Pancreas (tissue), 10 donors: ENCODE results near the gene GSG1L. TPM values are rescaled to one million over a fixed set of nuclear protein-coding genes. Genes with fewer than 3 reads are reported as not detected.
A peak's percentile ranks its signal among the peaks of the same experiment; 100 is the strongest.

Experiments
- ATAC-seq, 4 donors: fragments of 200-7000 bp; cut with Tn5 transposase; one replicate each; pipeline versions ENCODE4 v1.8.0 to v1.9.1; 2020; ENCODE audit warnings: mild to moderate bottlenecking in 4 of 4, moderate library complexity in 4 of 4
- DNase-seq, 6 donors: peaks; one replicate each; pipeline ENCODE4 v3.0.0-alpha.2; 2020
- FAIRE-seq: peaks from 2 replicates; lab custom pipeline; 2012; peaks lifted over from hg19 to GRCh38; lab: Jason Lieb, UNC
- H3K27ac ChIP-seq, 4 donors: fragments of 200-600 bp; sonication (generic); 1 replicate in 3 of 4; 2 replicates in 1 of 4; pipeline versions ENCODE4 v1.5.0 to v1.8.0; 2020
- H3K27me3 ChIP-seq, 4 donors: fragments of 200-600 bp; one replicate each; pipeline ENCODE4 v1.8.0; 2021
- H3K36me3 ChIP-seq, 3 donors: fragments of 200-600 bp; sonication (generic) in 1 of 3; one replicate each; pipeline versions ENCODE4 v1.5.0 to v1.8.0; 2020 to 2021
- H3K4me1 ChIP-seq, 3 donors: fragments of 200-600 bp; one replicate each; pipeline ENCODE4 v1.8.0; 2021
- H3K4me3 ChIP-seq, 4 donors: fragments of 200-600 bp; sonication (generic) in 2 of 4; one replicate each; pipeline versions ENCODE4 v1.5.0 to v1.8.0; 2020 to 2021
- H3K9me3 ChIP-seq, 4 donors: fragments of 200-600 bp; one replicate each; pipeline ENCODE4 v1.8.0; 2021
- CTCF ChIP-seq, 4 donors: fragments of 200-600 bp; sonication (generic) in 3 of 4; IDR thresholded peaks; one replicate each; pipeline versions ENCODE4 v1.5.0 to v1.8.0; 2021; ENCODE audit warnings: antibody characterized with exemption in 4 of 4
- WGBS, 2 donors: extraction: QIAGEN DNeasy Blood & Tissue Kit; methylation state at CpG; one replicate each; pipeline ENCODE4 v1.1.7; 2013; 5-methylcytosine and 5-hydroxymethylcytosine counted together
- intact Hi-C, 3 donors: fragments of 100-400 bp; cut with DNase I; formaldehyde crosslinking; loops; one replicate each; pipeline versions ENCODE4 v1.11.1 to v1.14.2; 2022
- polyA plus RNA-seq, 2 donors: library from polyadenylated mRNA; stranded (reverse); fragments of 200-250 nt; gene quantifications; one replicate each; pipeline ENCODE4 v1.2.3, GENCODE V29; 2013
- total RNA-seq, 6 donors: library from RNA; stranded (reverse); fragmentation: NEBNext Ultra II Directional in 4 of 6; extraction: Animal tissue kit (Norgen Biotek cat#: 25700) in 4 of 6; gene quantifications; one replicate each; pipeline versions ENCODE4 v1.2.1 to v1.2.4, GENCODE V29; 2021 to 2023
- donor health status: healthy with polysubstance abuse.
- donor health status: DM: no; HTN: no; CAD: no; lungs with moderate emphysema.
- donor health status: DM: no; HTN: no; CAD: no.
- donor health status: control.
- donor health status: control.
- donor health status: Bipolar disorder and iron deficiency.
- donor health status: DM: yes; HTN: yes; CAD: no.
- donor health status: DM: no; HTN: no; CAD: no.
- donor health status: DM: no; HTN: no; CAD: no.
- donor health status: DM: yes; HTN: yes; CAD: no.

Gene GSG1L
- total and polyA plus RNA-seq, 8 donors: 0.02 to 0.12 TPM; not detected in 6

GRCh38 chr16:27826081-27826892 lies 237.2 kb downstream of the GSG1L start:
- intact Hi-C loops: no loop called here

GRCh38 chr16:27824786-27825185 lies 238.7 kb downstream of the GSG1L start:
- FAIRE-seq (no peak), DNase-seq (peak in 2 of 6 donors; percentile 4 to 35), ATAC-seq (no peak)
- no peaks in the 10 kb centered on the region for H3K9me3 ChIP-seq
- 70 to 75% methylated on average over 9 of the region's 9 CpGs for WGBS, 2 donors
- H3K4me1 ChIP-seq: no peaks in the 10 kb centered on the region
- no peak overlapping the region for H3K27ac ChIP-seq
- intact Hi-C loops: no loop called here
- no peaks in the 10 kb centered on the region for H3K36me3 ChIP-seq
- no peak overlapping the region for H3K4me3 ChIP-seq
- TF ChIP-seq CTCF (IDR thresholded peaks at IDR 0.05): no peak
- H3K27me3 ChIP-seq: no peaks in the 10 kb centered on the region

More at GRCh38 chr16:27826081-27826892, 237.2 kb downstream of the GSG1L start:
- ATAC-seq (no peak), DNase-seq (peak in 2 of 6 donors; percentile 5 to 19), FAIRE-seq (no peak)
- no peaks in the 10 kb centered on the region for H3K27me3 ChIP-seq
- no peak for TF ChIP-seq CTCF (IDR thresholded peaks at IDR 0.05)
- H3K4me3 ChIP-seq: no peak overlapping the region
- WGBS, 2 donors: 64 to 76% methylated on average over 12 of the region's 12 CpGs
- H3K36me3 ChIP-seq: no peaks in the 10 kb centered on the region
- H3K27ac ChIP-seq: no peak overlapping the region
- no peaks in the 10 kb centered on the region for H3K4me1 ChIP-seq
- H3K9me3 ChIP-seq: no peaks in the 10 kb centered on the region

GRCh38 chr16:27824006-27824405 lies 239.5 kb downstream of the GSG1L start:
- no peak for FAIRE-seq
- H3K4me3 ChIP-seq: no peak overlapping the region
- no peaks in the 10 kb centered on the region for H3K27me3 ChIP-seq
- no peak for ATAC-seq
- H3K4me1 ChIP-seq: no peaks in the 10 kb centered on the region
- no peak overlapping the region for H3K27ac ChIP-seq
- peak in 2 of 6 donors; percentile 5 to 21 for DNase-seq
- H3K36me3 ChIP-seq: no peaks in the 10 kb centered on the region
- TF ChIP-seq CTCF (IDR thresholded peaks at IDR 0.05): no peak
- intact Hi-C loops: no loop called here
- WGBS, 2 donors: 74 to 90% methylated on average over 7 of the region's 7 CpGs
- no peaks in the 10 kb centered on the region for H3K9me3 ChIP-seq

GRCh38 chr16:27823421-27823820 lies 240.1 kb downstream of the GSG1L start:
- 46 to 48% methylated on average over 8 of the region's 8 CpGs for WGBS, 2 donors
- no peak overlapping the region for H3K27ac ChIP-seq
- no peaks in the 10 kb centered on the region for H3K36me3 ChIP-seq
- no peaks in the 10 kb centered on the region for H3K4me1 ChIP-seq
- H3K9me3 ChIP-seq: no peaks in the 10 kb centered on the region
- DNase-seq (peak in 2 of 6 donors; percentile 2 to 7), ATAC-seq (no peak), FAIRE-seq (no peak)
- H3K4me3 ChIP-seq: no peak overlapping the region
- no peaks in the 10 kb centered on the region for H3K27me3 ChIP-seq
- TF ChIP-seq CTCF (IDR thresholded peaks at IDR 0.05): no peak
- intact Hi-C loops: no loop called here

GRCh38 chr16:27822996-27823395 lies 240.5 kb downstream of the GSG1L start:
- ATAC-seq (peak in 2 of 4 donors; percentile 47 to 84), DNase-seq (peak in 2 of 6 donors; percentile 12 to 18), FAIRE-seq (no peak)
- H3K9me3 ChIP-seq: no peaks in the 10 kb centered on the region
- no peak overlapping the region for H3K4me3 ChIP-seq
- no peaks in the 10 kb centered on the region for H3K36me3 ChIP-seq
- H3K27ac ChIP-seq: no peak overlapping the region
- H3K27me3 ChIP-seq: no peaks in the 10 kb centered on the region
- intact Hi-C loops: no loop called here
- H3K4me1 ChIP-seq: no peaks in the 10 kb centered on the region
- TF ChIP-seq CTCF (IDR thresholded peaks at IDR 0.05): no peak
- 48 to 49% methylated on average over 11 of the region's 11 CpGs for WGBS, 2 donors
